OCI-LY3 (cell line): Measurements from ENCODE around the gene DNAAF2.

Experiments used
- CTCF ChIP-seq: fragments of 200-600, 300-600 bp; sonication (generic); IDR thresholded peaks from 2 replicates; pipeline ENCODE4 v1.5.1; 2014; ENCODE audit warnings: antibody characterized with exemption, low read length, low read depth
- EZH2phosphoT487 ChIP-seq: fragments of 200-600 bp; shearing (Covaris generic); IDR thresholded peaks from 2 replicates; pipeline ENCODE4 v1.6.1; 2018; ENCODE audit warnings: antibody characterized with exemption, mixed run types, low read depth

GRCh38 chr14:49677643-49678042, 42.6 kb upstream of the DNAAF2 start:
- TF ChIP-seq CTCF (no peak), EZH2phosphoT487 (no peak)
